ENCODE data around the gene HAPLN3. TPM values are rescaled to one million over a fixed set of nuclear protein-coding genes. Genes with fewer than 3 reads are reported as not detected.
A peak's percentile ranks its signal among the peaks of the same experiment; 100 is the strongest.

HAPLN3 gene
- total RNA-seq, 1 donor from 2014 or later: 2.7 TPM

DNA sequence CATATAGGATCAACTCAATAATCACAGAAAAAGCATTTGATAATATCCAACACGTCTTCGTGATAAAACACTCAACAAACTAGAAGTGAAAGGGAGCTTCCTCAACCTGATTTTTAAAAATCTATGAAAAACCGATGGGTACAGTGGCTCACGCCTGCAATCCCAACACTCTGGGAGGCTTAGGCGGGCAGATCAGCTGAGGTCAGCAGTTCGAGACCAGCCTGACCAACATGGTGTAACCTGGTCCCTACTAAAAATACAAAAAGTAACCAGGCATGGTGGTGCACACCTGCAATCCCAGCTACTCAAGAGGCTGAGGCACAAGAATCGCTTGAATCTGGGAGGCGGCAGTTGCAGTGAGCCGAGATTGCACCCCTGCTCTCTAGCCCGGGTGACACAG is 20.0 kb upstream of the HAPLN3 start:
- Histone ChIP-seq H3K36me3 (no peaks in the 10 kb centered on the region), H3K9me3 (ENCODE audit: low read depth) (no peaks in the 10 kb centered on the region), H3F3A (ENCODE audit: low read depth) (peaks cover 31% of the 10 kb centered on the region), H3K9ac (no peak overlapping the region), H4K20me1 (ENCODE audit: low read depth) (peaks cover 14% of the 10 kb centered on the region), H3K79me2 (ENCODE audit: low read depth) (peaks cover 20% of the 10 kb centered on the region), H3K27me3 (no peaks in the 10 kb centered on the region), H3K4me1 (peaks cover 14% of the 10 kb centered on the region), H3K4me3 (no peak overlapping the region), H3K4me2 (no peak overlapping the region), H2AFZ (replicated peaks) (no peak overlapping the region), H3K27ac (no peak overlapping the region)
- H3K4me1 Mint-ChIP-seq: peaks cover 25% of the 10 kb centered on the region
- no peak overlapping the region for H3K27ac Mint-ChIP-seq
- peaks cover 2% of the 10 kb centered on the region for H3K27me3 Mint-ChIP-seq (ENCODE audit: insufficient read depth, low read depth)
- no peak overlapping the region for H3K4me3 Mint-ChIP-seq
- no peaks in the 10 kb centered on the region for H3K9me3 Mint-ChIP-seq
- H3K36me3 Mint-ChIP-seq: peaks cover 5% of the 10 kb centered on the region
- no peak for DNase-seq (ENCODE audit: low spot score)
- no peak for TF ChIP-seq EZH2phosphoT487 (IDR thresholded peaks at IDR 0.05)
- TF ChIP-seq EZH2 (IDR thresholded peaks at IDR 0.05): no peak
- TF ChIP-seq, protein P1, sequence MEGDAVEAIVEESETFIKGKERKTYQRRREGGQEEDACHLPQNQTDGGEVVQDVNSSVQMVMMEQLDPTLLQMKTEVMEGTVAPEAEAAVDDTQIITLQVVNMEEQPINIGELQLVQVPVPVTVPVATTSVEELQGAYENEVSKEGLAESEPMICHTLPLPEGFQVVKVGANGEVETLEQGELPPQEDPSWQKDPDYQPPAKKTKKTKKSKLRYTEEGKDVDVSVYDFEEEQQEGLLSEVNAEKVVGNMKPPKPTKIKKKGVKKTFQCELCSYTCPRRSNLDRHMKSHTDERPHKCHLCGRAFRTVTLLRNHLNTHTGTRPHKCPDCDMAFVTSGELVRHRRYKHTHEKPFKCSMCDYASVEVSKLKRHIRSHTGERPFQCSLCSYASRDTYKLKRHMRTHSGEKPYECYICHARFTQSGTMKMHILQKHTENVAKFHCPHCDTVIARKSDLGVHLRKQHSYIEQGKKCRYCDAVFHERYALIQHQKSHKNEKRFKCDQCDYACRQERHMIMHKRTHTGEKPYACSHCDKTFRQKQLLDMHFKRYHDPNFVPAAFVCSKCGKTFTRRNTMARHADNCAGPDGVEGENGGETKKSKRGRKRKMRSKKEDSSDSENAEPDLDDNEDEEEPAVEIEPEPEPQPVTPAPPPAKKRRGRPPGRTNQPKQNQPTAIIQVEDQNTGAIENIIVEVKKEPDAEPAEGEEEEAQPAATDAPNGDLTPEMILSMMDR (IDR thresholded peaks at IDR 0.05): no peak

DNA sequence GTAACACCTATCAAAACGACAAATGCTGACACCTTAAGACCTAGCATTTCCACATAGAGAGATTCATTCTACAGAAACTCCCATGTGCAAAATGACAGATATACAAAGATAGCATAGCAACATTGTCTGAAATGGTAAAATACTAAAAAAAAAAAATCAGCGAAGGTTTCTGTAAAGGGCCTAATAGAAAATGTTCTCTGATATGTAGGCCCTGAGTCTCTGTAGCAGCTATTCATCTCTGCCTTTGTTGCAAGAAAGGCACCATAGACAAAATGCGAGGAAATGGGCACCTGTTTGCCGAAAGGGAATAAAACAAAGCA is 18.5 kb upstream of the HAPLN3 start:
- H2AFZ ChIP-seq (replicated peaks): peak overlapping the region; percentile 83
- H3K27me3 Mint-ChIP-seq (ENCODE audit: insufficient read depth, low read depth): peaks cover 2% of the 10 kb centered on the region
- H3K9ac ChIP-seq: no peak overlapping the region

GRCh38 chr15:88913017-88913849 is 17.9 kb upstream of the HAPLN3 start, which contains the start of gene MFGE8:
MFGE8 (minus strand) TSS chr15:88913379; CDS start chr15:88913319, 60 bp downstream.
- H3K27ac Mint-ChIP-seq: peak within 1 kb of the TSS; percentile 79
- H4K20me1 ChIP-seq (ENCODE audit: low read depth): peaks cover 19% of the 10 kb centered on the region
- peak; percentile 94 for DNase-seq (ENCODE audit: low spot score)
- peaks cover 8% of the 10 kb centered on the region for H3K36me3 Mint-ChIP-seq
- H3K79me2 ChIP-seq (ENCODE audit: low read depth): peaks cover 33% of the 10 kb centered on the region
- H3K4me2 ChIP-seq: peak within 1 kb of the TSS; percentile 82
- peak within 1 kb of the TSS; percentile 68 for H3K4me3 ChIP-seq
- peaks cover 35% of the 10 kb centered on the region for H3K4me1 Mint-ChIP-seq
- H3F3A ChIP-seq (ENCODE audit: low read depth): peaks cover 31% of the 10 kb centered on the region
- peak within 1 kb of the TSS; percentile 21 for H3K9ac ChIP-seq
- no peaks in the 10 kb centered on the region for H3K36me3 ChIP-seq
- H3K27me3 ChIP-seq: no peaks in the 10 kb centered on the region
- peak within 1 kb of the TSS; percentile 83 for H2AFZ ChIP-seq (replicated peaks)
- H3K9me3 ChIP-seq (ENCODE audit: low read depth): no peaks in the 10 kb centered on the region
- TF ChIP-seq EZH2phosphoT487 (IDR thresholded peaks at IDR 0.05) (no peak), EZH2 (IDR thresholded peaks at IDR 0.05) (peak; percentile 28)
- TF ChIP-seq, protein P1 (IDR thresholded peaks at IDR 0.05): peak; percentile 27
- H3K9me3 Mint-ChIP-seq: no peaks in the 10 kb centered on the region
- peak within 1 kb of the TSS; percentile 4 for H3K27ac ChIP-seq
- H3K4me3 Mint-ChIP-seq: peak within 1 kb of the TSS; percentile 90
- H3K27me3 Mint-ChIP-seq (ENCODE audit: insufficient read depth, low read depth): no peaks in the 10 kb centered on the region
- H3K4me1 ChIP-seq: peaks cover 18% of the 10 kb centered on the region

More for the DNA sequence above, 18.5 kb upstream of the HAPLN3 start:
- H3K4me1 Mint-ChIP-seq: peaks cover 35% of the 10 kb centered on the region
- DNase-seq (ENCODE audit: low spot score): no peak
- Histone ChIP-seq H4K20me1 (ENCODE audit: low read depth) (peaks cover 19% of the 10 kb centered on the region), H3K27me3 (no peaks in the 10 kb centered on the region), H3K36me3 (no peaks in the 10 kb centered on the region), H3K9me3 (ENCODE audit: low read depth) (no peaks in the 10 kb centered on the region), H3K79me2 (ENCODE audit: low read depth) (peaks cover 33% of the 10 kb centered on the region), H3K27ac (peak overlapping the region; percentile 4), H3F3A (ENCODE audit: low read depth) (peaks cover 31% of the 10 kb centered on the region), H3K4me1 (peaks cover 18% of the 10 kb centered on the region), H3K4me3 (peak overlapping the region; percentile 68), H3K4me2 (peak overlapping the region; percentile 82)
- peak overlapping the region; percentile 79 for H3K27ac Mint-ChIP-seq
- no peak for TF ChIP-seq EZH2phosphoT487 (IDR thresholded peaks at IDR 0.05)
- TF ChIP-seq EZH2 (IDR thresholded peaks at IDR 0.05): no peak
- TF ChIP-seq, protein P1 (IDR thresholded peaks at IDR 0.05): no peak
- H3K4me3 Mint-ChIP-seq: peak overlapping the region; percentile 90
- H3K36me3 Mint-ChIP-seq: peaks cover 7% of the 10 kb centered on the region
- no peaks in the 10 kb centered on the region for H3K9me3 Mint-ChIP-seq
